Gastroesophageal sphincter (tissue), 4 donors: Measurements from ENCODE around the gene BRCA1. TPM values are rescaled to one million over a fixed set of nuclear protein-coding genes. Genes with fewer than 3 reads are reported as not detected.

Experiments used
- ATAC-seq: fragments of 150-250 bp; one replicate; pipeline ENCODE4 v1.9.1; 2016; ENCODE audit warnings: mild to moderate bottlenecking, moderate library complexity
- H3K27ac ChIP-seq, 4 donors: fragments of 200-600 bp; sonication (generic) in 3 of 4; 1 replicate in 3 of 4; 2 replicates in 1 of 4; pipeline ENCODE4 v1.5.1; 2016 to 2019
- H3K27me3 ChIP-seq: fragments of 200-600 bp; sonication (generic); one replicate; pipeline ENCODE4 v1.5.1; 2019
- H3K36me3 ChIP-seq, 2 donors: fragments of 200-600 bp; sonication (generic); one replicate each; pipeline ENCODE4 v1.5.1; 2019; ENCODE audit warnings: control low read depth in 1 of 2
- H3K4me1 ChIP-seq, 3 donors: fragments of 200-600 bp; sonication (generic); 1 replicate in 2 of 3; 2 replicates in 1 of 3; pipeline ENCODE4 v1.5.1; 2016 to 2019; ENCODE audit warnings: control low read depth in 2 of 3
- H3K4me3 ChIP-seq, 2 donors: fragments of 200-600 bp; sonication (generic); one replicate each; pipeline ENCODE4 v1.5.1; 2019; ENCODE audit warnings: mild to moderate bottlenecking in 1 of 2, moderate library complexity in 1 of 2
- H3K9me3 ChIP-seq, 3 donors: fragments of 200-600 bp; sonication (generic); one replicate each; pipeline ENCODE4 v1.5.1; 2017 to 2019; ENCODE audit warnings: control low read depth in 2 of 3
- EP300 ChIP-seq: sonication (generic); formaldehyde crosslinking; IDR thresholded peaks from one replicate; pipeline ENCODE4 v1.6.1; 2017; ENCODE audit warnings: antibody characterized with exemption, mild to moderate bottlenecking
- POLR2A ChIP-seq, 2 donors: fragments of 450-650 bp; IDR thresholded peaks; one replicate each; pipeline ENCODE4 v1.6.1; 2017; ENCODE audit warnings: antibody characterized with exemption in 2 of 2, mild to moderate bottlenecking in 2 of 2, moderate library complexity in 1 of 2
- POLR2AphosphoS5 ChIP-seq: sonication (generic); formaldehyde crosslinking; IDR thresholded peaks from one replicate; pipeline ENCODE4 v1.6.1; 2017; ENCODE audit warnings: antibody characterized with exemption
- WGBS, 2 donors: methylation state at CpG; one replicate each; pipeline ENCODE4 v1.1.5; 2018; ENCODE audit warnings: low coverage in 1 of 2; 5-methylcytosine and 5-hydroxymethylcytosine counted together
- total RNA-seq, 4 donors: library from RNA; depleted of rRNA; stranded (reverse); fragments of >200 nt; gene quantifications; one replicate each; pipeline ENCODE4 v1.1.0, GENCODE V29; 2016
- TF ChIP-seq, protein P1 (sequence below), 4 experiments: fragments of 200-600 bp in 2 of 4; fragments of 450-650 bp in 2 of 4; sonication (generic) in 1 of 4; IDR thresholded peaks; one replicate each; pipeline ENCODE4 v1.5.1; 2017 to 2019; ENCODE audit warnings: antibody characterized with exemption in 4 of 4, mild to moderate bottlenecking in 2 of 4, moderate library complexity in 2 of 4

Gene BRCA1
- total RNA-seq, 4 donors from 2014 or later: 4.9 to 7.9 (median 6.1) TPM

DNA sequence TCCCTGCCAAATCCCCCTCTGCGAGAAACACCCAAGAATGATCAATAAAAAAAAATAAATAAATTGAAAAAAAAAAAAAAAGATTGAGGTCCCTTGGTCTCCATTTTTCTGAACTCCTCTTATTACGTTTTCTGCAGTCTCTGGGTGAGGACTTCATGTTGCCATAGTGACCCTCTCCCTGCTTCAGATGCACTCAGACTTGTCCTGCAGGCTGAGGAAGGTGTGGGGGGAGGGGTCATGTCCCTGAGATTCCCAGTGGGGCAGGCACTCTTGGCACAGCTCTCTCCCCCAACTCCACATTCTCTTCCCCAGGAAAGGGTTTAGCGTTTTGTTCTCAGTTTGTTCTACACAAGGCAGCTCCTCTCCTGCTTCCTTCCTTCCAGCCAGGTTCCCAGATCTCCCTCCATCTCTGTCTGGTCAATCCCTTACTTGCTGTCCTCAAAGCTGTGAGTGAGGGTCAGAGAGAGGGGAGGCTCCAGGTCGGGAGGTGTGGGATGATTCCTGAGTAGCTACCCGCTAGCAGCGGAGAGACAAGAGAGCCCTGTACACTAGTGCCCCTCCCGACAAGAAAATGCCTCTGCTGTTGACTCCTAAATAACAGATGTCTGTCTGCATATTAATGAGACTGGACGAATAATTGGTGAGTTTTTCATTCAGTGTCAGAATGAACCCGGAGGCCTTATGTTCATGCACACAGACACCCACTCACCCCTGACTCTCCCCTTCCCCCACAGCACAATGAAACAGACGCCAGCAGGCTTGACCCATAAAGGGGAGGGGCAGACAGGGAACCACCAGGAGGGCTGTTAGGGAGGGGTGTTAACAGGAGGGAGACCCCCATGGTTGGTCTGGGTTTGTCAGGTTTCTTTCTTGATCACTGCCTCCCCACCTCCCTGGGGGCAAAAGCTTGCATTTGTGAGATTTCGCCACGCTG is 90.9 kb downstream of the BRCA1 start:
- H3K27me3 ChIP-seq: no peaks in the 10 kb centered on the region

DNA sequence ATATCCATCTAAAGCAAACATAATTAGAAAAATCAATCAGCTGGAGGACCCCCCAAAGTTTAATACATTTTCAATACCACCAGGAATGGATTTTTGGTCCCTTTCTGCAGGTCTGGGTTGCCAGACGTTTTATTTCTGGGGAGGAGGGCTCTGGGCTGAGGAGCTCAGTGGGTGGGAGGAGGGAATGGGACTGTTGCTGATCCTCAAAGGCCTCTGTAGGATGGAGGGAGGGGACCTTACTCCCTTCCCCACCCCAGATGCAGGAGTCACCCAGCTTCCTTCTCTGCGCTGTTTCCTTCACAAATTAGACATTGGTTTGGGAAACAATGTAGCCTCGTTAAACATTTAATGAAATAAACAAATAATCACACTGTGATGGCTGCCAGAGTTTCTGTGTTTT is 93.5 kb downstream of the BRCA1 start:
- H3K9me3 ChIP-seq: no peaks in the 10 kb centered on the region
- H3K36me3 ChIP-seq: no peaks in the 10 kb centered on the region
- H3K4me3 ChIP-seq: no peak overlapping the region
- no peak for ATAC-seq
- WGBS, 2 donors: 76 to 100% methylated on average over 1 to 3 of the region's 3 CpGs
- no peaks in the 10 kb centered on the region for H3K27me3 ChIP-seq
- no peaks in the 10 kb centered on the region for H3K4me1 ChIP-seq
- no peak overlapping the region for H3K27ac ChIP-seq
- TF ChIP-seq POLR2A (IDR thresholded peaks at IDR 0.05) (no peak), EP300 (no peak), POLR2AphosphoS5 (no peak)
- TF ChIP-seq, protein P1, sequence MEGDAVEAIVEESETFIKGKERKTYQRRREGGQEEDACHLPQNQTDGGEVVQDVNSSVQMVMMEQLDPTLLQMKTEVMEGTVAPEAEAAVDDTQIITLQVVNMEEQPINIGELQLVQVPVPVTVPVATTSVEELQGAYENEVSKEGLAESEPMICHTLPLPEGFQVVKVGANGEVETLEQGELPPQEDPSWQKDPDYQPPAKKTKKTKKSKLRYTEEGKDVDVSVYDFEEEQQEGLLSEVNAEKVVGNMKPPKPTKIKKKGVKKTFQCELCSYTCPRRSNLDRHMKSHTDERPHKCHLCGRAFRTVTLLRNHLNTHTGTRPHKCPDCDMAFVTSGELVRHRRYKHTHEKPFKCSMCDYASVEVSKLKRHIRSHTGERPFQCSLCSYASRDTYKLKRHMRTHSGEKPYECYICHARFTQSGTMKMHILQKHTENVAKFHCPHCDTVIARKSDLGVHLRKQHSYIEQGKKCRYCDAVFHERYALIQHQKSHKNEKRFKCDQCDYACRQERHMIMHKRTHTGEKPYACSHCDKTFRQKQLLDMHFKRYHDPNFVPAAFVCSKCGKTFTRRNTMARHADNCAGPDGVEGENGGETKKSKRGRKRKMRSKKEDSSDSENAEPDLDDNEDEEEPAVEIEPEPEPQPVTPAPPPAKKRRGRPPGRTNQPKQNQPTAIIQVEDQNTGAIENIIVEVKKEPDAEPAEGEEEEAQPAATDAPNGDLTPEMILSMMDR (IDR thresholded peaks at IDR 0.05): no peak

More for the DNA sequence above, 90.9 kb downstream of the BRCA1 start:
- no peak for ATAC-seq
- 19 to 57% methylated on average over 4 to 6 of the region's 12 CpGs for WGBS, 2 donors
- Histone ChIP-seq H3K9me3 (no peaks in the 10 kb centered on the region), H3K4me1 (no peaks in the 10 kb centered on the region), H3K27ac (no peak overlapping the region), H3K4me3 (no peak overlapping the region), H3K36me3 (no peaks in the 10 kb centered on the region)
- no peak for TF ChIP-seq EP300
- TF ChIP-seq, protein P1 (IDR thresholded peaks at IDR 0.05): no peak
- TF ChIP-seq POLR2A (IDR thresholded peaks at IDR 0.05): no peak
- TF ChIP-seq POLR2AphosphoS5: no peak

DNA sequence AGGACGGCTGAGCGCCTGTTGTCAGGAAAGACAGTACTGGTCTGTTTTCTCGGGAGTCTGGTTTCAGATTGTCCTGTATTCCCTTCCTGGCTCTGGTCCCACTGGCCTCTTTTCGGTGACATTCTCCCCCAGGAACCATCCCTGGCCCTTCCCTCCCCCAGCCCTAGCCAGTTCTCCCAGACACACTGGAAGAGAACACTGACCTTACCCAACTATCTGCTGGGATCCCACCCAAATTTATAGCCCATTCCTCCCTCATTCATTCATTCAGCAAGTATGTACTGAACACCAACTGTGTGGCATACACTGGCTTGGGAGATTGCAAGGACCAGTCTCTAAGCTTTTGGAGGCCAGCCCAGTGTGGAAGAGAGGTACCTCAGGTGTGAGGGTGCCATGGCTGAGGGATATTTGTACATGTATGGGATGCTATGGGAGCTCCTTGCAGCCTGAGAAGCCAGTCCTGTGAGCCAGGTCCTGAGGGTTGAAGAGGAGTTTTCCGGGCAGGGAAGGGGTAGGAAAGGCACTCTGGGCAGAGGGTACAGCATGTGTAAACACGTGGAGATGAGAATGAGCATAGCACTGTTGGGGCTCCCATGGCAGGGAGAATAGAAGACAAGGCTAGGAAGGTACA is 94.9 kb downstream of the BRCA1 start:
- H3K9me3 ChIP-seq: no peaks in the 10 kb centered on the region
- H3K27me3 ChIP-seq: no peaks in the 10 kb centered on the region
- H3K4me1 ChIP-seq: peaks cover 0 to 7% (median 2%) of the 10 kb centered on the region in 3 donors
- no peak overlapping the region for H3K4me3 ChIP-seq
- WGBS, 2 donors: 73 to 78% methylated on average over 3 to 6 of the region's 6 CpGs
- ATAC-seq: no peak
- H3K27ac ChIP-seq: no peak overlapping the region
- no peaks in the 10 kb centered on the region for H3K36me3 ChIP-seq
- no peak for TF ChIP-seq EP300
- TF ChIP-seq, protein P1 (IDR thresholded peaks at IDR 0.05): no peak
- no peak for TF ChIP-seq POLR2AphosphoS5
- TF ChIP-seq POLR2A (IDR thresholded peaks at IDR 0.05): no peak

DNA sequence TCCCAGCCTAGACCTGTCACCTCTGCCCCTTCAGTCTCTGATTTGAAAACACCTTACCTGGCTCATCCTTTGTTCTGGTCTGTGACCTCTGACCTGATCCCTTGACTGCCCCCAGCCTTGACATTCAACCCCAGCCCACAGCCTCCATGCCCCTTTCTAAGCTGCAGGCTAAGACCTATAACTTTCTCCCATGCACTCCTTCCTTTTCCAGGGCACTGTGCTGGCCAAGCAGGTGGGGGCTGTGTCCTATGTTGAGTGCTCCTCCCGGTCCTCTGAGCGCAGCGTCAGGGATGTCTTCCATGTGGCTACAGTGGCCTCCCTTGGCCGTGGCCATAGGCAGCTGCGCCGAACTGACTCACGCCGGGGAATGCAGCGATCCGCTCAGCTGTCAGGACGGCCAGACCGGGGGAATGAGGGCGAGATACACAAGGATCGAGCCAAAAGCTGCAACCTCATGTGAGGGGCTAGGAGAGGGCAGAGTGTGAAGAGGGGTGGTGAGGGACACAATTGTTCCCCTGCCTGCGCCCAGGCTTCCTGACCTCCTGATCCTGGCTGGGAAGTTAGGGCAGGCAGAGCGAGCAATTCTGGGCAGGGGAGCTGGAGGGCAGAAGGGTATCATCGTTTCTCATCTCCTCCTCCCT is 96.8 kb downstream of the BRCA1 start:
- Histone ChIP-seq H3K27ac (no peak overlapping the region), H3K27me3 (no peaks in the 10 kb centered on the region), H3K4me1 (peaks cover 0 to 22% (median 6%) of the 10 kb centered on the region in 3 donors), H3K4me3 (no peak overlapping the region), H3K9me3 (no peaks in the 10 kb centered on the region), H3K36me3 (no peaks in the 10 kb centered on the region)
- no peak for TF ChIP-seq POLR2A (IDR thresholded peaks at IDR 0.05)
- TF ChIP-seq, protein P1 (IDR thresholded peaks at IDR 0.05): no peak
- TF ChIP-seq POLR2AphosphoS5: no peak
- no peak for TF ChIP-seq EP300
- WGBS, 2 donors: no CpG with 5 or more reads among the region's 17 CpGs
- ATAC-seq: no peak
